A673 (cell line): ENCODE measurements around the gene CLNK. TPM values are rescaled to one million over a fixed set of nuclear protein-coding genes. Genes with fewer than 3 reads are reported as not detected.

Experiments
- BruUV-seq: library from RNA; stranded (reverse); fragments of 400-500 nt; replicated peaks from 2 replicates; lab custom pipeline; 2021; lab: Mats Ljungman, UMichigan
- CTCF ChIA-PET: fragments of 300-600 bp; sonication (Branson Sonifier 250); formaldehyde crosslinking; loops from one replicate; lab custom pipeline; 2022; ENCODE audit warnings: antibody characterized with exemption; lab: Charles Lee
- POLR2A ChIA-PET: fragments of 300-600 bp; sonication (Branson Sonifier 250); formaldehyde crosslinking; loops from one replicate; lab custom pipeline; 2022; ENCODE audit warnings: antibody characterized with exemption; ENCODE audit not compliant: low non-redundant PET; lab: Charles Lee
- DNase-seq: peaks from one replicate; pipeline ENCODE4 v3.0.0-alpha.2; 2015; ENCODE audit warnings: low spot score
- H3K27ac ChIP-seq: fragments of 200-600 bp; sonication (generic); 2 replicates; pipeline ENCODE4 v1.5.1; 2016; ENCODE audit warnings: mixed run types, low read depth, mild to moderate bottlenecking, mixed read lengths, antibody characterized with exemption, low read length; ENCODE audit not compliant: poor library complexity, severe bottlenecking
- H3K27me3 ChIP-seq: fragments of 200-600 bp; sonication (generic); replicated peaks from 2 replicates; pipeline ENCODE4 v1.6.1; 2017; ENCODE audit warnings: mixed run types, low read depth, mild to moderate bottlenecking, mixed read lengths, antibody characterized with exemption, low read length; ENCODE audit not compliant: insufficient read depth, poor library complexity
- H3K36me3 ChIP-seq: fragments of 200-600 bp; sonication (generic); 2 replicates; pipeline ENCODE4 v1.6.1; 2016; ENCODE audit warnings: mixed run types, mild to moderate bottlenecking, mixed read lengths, antibody characterized with exemption, low read length; ENCODE audit not compliant: insufficient read depth, poor library complexity, severe bottlenecking
- H3K4me1 ChIP-seq: fragments of 200-600 bp; sonication (generic); 2 replicates; pipeline ENCODE4 v1.6.1; 2017; ENCODE audit warnings: mixed run types, mild to moderate bottlenecking, mixed read lengths, antibody characterized with exemption, low read length; ENCODE audit not compliant: insufficient read depth, poor library complexity, severe bottlenecking
- H3K4me3 ChIP-seq: fragments of 200-600 bp; sonication (generic); 2 replicates; pipeline ENCODE4 v1.5.1; 2016; ENCODE audit warnings: low read depth, mixed run types, mild to moderate bottlenecking, mixed read lengths, low read length; ENCODE audit not compliant: poor library complexity, severe bottlenecking
- H3K9me3 ChIP-seq: fragments of 200-600 bp; sonication (generic); 2 replicates; pipeline ENCODE4 v1.6.1; 2016; ENCODE audit warnings: mixed run types, low read depth, mild to moderate bottlenecking, mixed read lengths, antibody characterized with exemption, low read length; ENCODE audit not compliant: poor library complexity, severe bottlenecking
- CTCF ChIP-seq: fragments of 300-800, 200-600 bp; sonication (generic); conservative IDR thresholded peaks from 2 replicates; pipeline ENCODE4 v1.5.1; 2017; ENCODE audit warnings: low read depth, mild to moderate bottlenecking, antibody characterized with exemption, low read length, moderate library complexity, mixed read lengths
- EZH2 ChIP-seq: fragments of 200-600 bp; sonication (generic); IDR thresholded peaks from 2 replicates; pipeline ENCODE4 v1.6.1; 2017; ENCODE audit warnings: borderline replicate concordance, low read depth, mild to moderate bottlenecking, mixed read lengths, antibody characterized with exemption, low read length; ENCODE audit not compliant: poor library complexity, severe bottlenecking
- intact Hi-C: fragments of 100-400 bp; cut with micrococcal nuclease; formaldehyde crosslinking; loops from one replicate; pipeline ENCODE4 v1.10.0; 2022; ENCODE audit not compliant: unreplicated experiment
- total RNA-seq: library from RNA; stranded (reverse); gene quantifications from 2 replicates; pipeline ENCODE4 v1.2.3, GENCODE V29; 2021

CLNK gene
- total RNA-seq, 1 experiment from 2014 or later = not detected

- H3K9me3 ChIP-seq = peaks cover 25% of the 10 kb centered on the region
- intact Hi-C loops = no loop called here
- ChIA-PET POLR2A (no interaction called here), CTCF (no interaction called here)
- H3K36me3 ChIP-seq = no peaks in the 10 kb centered on the region
- no peak overlapping the region for H3K27ac ChIP-seq
- no peaks in the 10 kb centered on the region for H3K27me3 ChIP-seq
- no peak for DNase-seq
- TF ChIP-seq EZH2 (no peak), CTCF (no peak)
- H3K4me1 ChIP-seq = no peaks in the 10 kb centered on the region
- no TSS peak for BruUV-seq
- no peak overlapping the region for H3K4me3 ChIP-seq
Measured at GRCh38 chr4:10715135-10715534, 30.6 kb upstream of the CLNK start.

- ChIA-PET CTCF (no interaction called here), POLR2A (no interaction called here)
- H3K4me1 ChIP-seq = no peaks in the 10 kb centered on the region
- H3K36me3 ChIP-seq = no peaks in the 10 kb centered on the region
- no peaks in the 10 kb centered on the region for H3K27me3 ChIP-seq
- intact Hi-C loops = no loop called here
- no peak overlapping the region for H3K27ac ChIP-seq
- DNase-seq = no peak
- no peak overlapping the region for H3K4me3 ChIP-seq
- H3K9me3 ChIP-seq = peaks cover 22% of the 10 kb centered on the region
- TF ChIP-seq CTCF (no peak), EZH2 (no peak)
- no TSS peak for BruUV-seq
Measured at GRCh38 chr4:10713591-10713990, 29.0 kb upstream of the CLNK start.

- no peaks in the 10 kb centered on the region for H3K4me1 ChIP-seq
- H3K4me3 ChIP-seq = no peak overlapping the region
- no peak for DNase-seq
- no peak for TF ChIP-seq CTCF
- no peak for TF ChIP-seq EZH2
- BruUV-seq = no TSS peak
- H3K27ac ChIP-seq = no peak overlapping the region
- POLR2A ChIA-PET = no interaction called here
- no peaks in the 10 kb centered on the region for H3K36me3 ChIP-seq
- H3K27me3 ChIP-seq = no peaks in the 10 kb centered on the region
- H3K9me3 ChIP-seq = peaks cover 18% of the 10 kb centered on the region
- intact Hi-C loops = no loop called here
- CTCF ChIA-PET = no interaction called here
Measured at GRCh38 chr4:10706236-10706635, 21.7 kb upstream of the CLNK start.
